ENCODE data around the gene NQO2. TPM values are rescaled to one million over a fixed set of nuclear protein-coding genes. Genes with fewer than 3 reads are reported as not detected.

NQO2 gene
- total and polyA plus RNA-seq, 2 of the 13 experiments (the other 11 are each of a cell fraction or from before 2014, with no cell fraction given) = 32.2 to 56.5 TPM

GRCh38 chr6:2999618-3000557 is at the start of gene NQO2 (continued):
- TF ChIP-seq ZNF280D (CRISPR knock-in tag; IDR thresholded peaks at IDR 0.05) (peak; percentile 91), ZNF253 (CRISPR knock-in tag; IDR thresholded peaks at IDR 0.05; ENCODE audit: borderline replicate concordance) (no peak), MTF1 (CRISPR knock-in tag; IDR thresholded peaks at IDR 0.05) (no peak), ZBTB8A (CRISPR knock-in tag; IDR thresholded peaks at IDR 0.05; ENCODE audit: borderline replicate concordance, low read depth) (no peak), POLR2G (IDR thresholded peaks at IDR 0.05; ENCODE audit: low read depth, low read length) (peak; percentile 97), TAF1 (CRISPR knock-in tag; IDR thresholded peaks at IDR 0.05) (peak; percentile 92), ATF6 (CRISPR knock-in tag; conservative IDR thresholded peaks at IDR 0.05) (no peak), IRF9 (CRISPR knock-in tag; IDR thresholded peaks at IDR 0.05; ENCODE audit: borderline replicate concordance) (peak; percentile 86; the same call in 1 of the 2 replicates), TFAP4 (IDR thresholded peaks at IDR 0.05; ENCODE audit: borderline replicate concordance, low read depth) (peak; percentile 61; the same call in 1 of the 2 replicates), ZNF503 (CRISPR knock-in tag; IDR thresholded peaks at IDR 0.05) (0 out of 2 replicates have a peak, but pooled peaks have one; percentile 42), PLRG1 (conservative IDR thresholded peaks at IDR 0.05) (no peak), TRIM24 (CRISPR knock-in tag; IDR thresholded peaks at IDR 0.05) (no peak), ZNF225 (CRISPR knock-in tag; IDR thresholded peaks at IDR 0.05) (peak; percentile 22; the same call in 1 of the 2 replicates), CREB3 (CRISPR knock-in tag; IDR thresholded peaks at IDR 0.05) (no peak), MLLT10 (CRISPR knock-in tag; IDR thresholded peaks at IDR 0.05) (no peak), ZNF441 (CRISPR knock-in tag; IDR thresholded peaks at IDR 0.05; ENCODE audit: borderline replicate concordance) (peak; percentile 69; the same call in 1 of the 2 replicates), GFI1 (CRISPR knock-in tag; IDR thresholded peaks at IDR 0.05; ENCODE audit: borderline replicate concordance) (no peak; the same call in 1 of the 2 replicates), ZNF251 (CRISPR knock-in tag; IDR thresholded peaks at IDR 0.05) (no peak)
